H9 (cell line): ENCODE data around the gene SLC14A1. TPM values are rescaled to one million over a fixed set of nuclear protein-coding genes. Genes with fewer than 3 reads are reported as not detected.

Experiments used
- DNase-seq: peaks from one replicate; pipeline ENCODE4 v3.0.0-alpha.2; 2017
- H2AFZ ChIP-seq: one replicate; pipeline ENCODE4 v1.6.1; 2013; ENCODE audit warnings: mild to moderate bottlenecking, low read length, control low read depth, moderate library complexity
- H2AK5ac ChIP-seq: 2 replicates; pipeline ENCODE4 v1.6.1; 2013; ENCODE audit warnings: low read length, control low read depth, mixed read lengths; ENCODE audit not compliant: insufficient read length
- H2BK120ac ChIP-seq: one replicate; pipeline ENCODE4 v1.6.1; 2013; ENCODE audit warnings: low read depth, mild to moderate bottlenecking, low read length, control low read depth, inconsistent platforms; ENCODE audit not compliant: poor library complexity, severe bottlenecking
- H2BK12ac ChIP-seq: 2 replicates; pipeline ENCODE4 v1.6.1; 2013; ENCODE audit warnings: low read length, control low read depth, mixed read lengths, low read depth; ENCODE audit not compliant: insufficient read length
- H2BK15ac ChIP-seq: 2 replicates; pipeline ENCODE4 v1.6.1; 2013; ENCODE audit warnings: low read depth, low read length, control low read depth
- H2BK20ac ChIP-seq: one replicate; pipeline ENCODE4 v1.6.1; 2013; ENCODE audit warnings: low read depth, mild to moderate bottlenecking, low read length, control low read depth, inconsistent platforms; ENCODE audit not compliant: poor library complexity, severe bottlenecking
- H2BK5ac ChIP-seq: 2 replicates; pipeline ENCODE4 v1.6.1; 2013; ENCODE audit warnings: low read length, control low read depth, mixed read lengths; ENCODE audit not compliant: insufficient read length
- H3K14ac ChIP-seq: 2 replicates; pipeline ENCODE4 v1.6.1; 2013; ENCODE audit warnings: low read length, control low read depth; ENCODE audit not compliant: insufficient read depth
- H3K18ac ChIP-seq: 2 replicates; pipeline ENCODE4 v1.6.1; 2013; ENCODE audit warnings: low read depth, mild to moderate bottlenecking, mixed read lengths, low read length, control low read depth; ENCODE audit not compliant: insufficient read length
- H3K23ac ChIP-seq: 2 replicates; pipeline ENCODE4 v1.6.1; 2013; ENCODE audit warnings: low read length, control low read depth, mixed read lengths, low read depth; ENCODE audit not compliant: insufficient read length
- H3K23me2 ChIP-seq: 2 replicates; pipeline ENCODE4 v1.6.1; 2013; ENCODE audit warnings: low read depth, mild to moderate bottlenecking, mixed read lengths, low read length, control low read depth; ENCODE audit not compliant: insufficient read length, poor library complexity, severe bottlenecking
- H3K27ac ChIP-seq: 2 replicates; pipeline ENCODE4 v1.5.1; 2013; ENCODE audit warnings: low read length, control low read depth, mixed read lengths, low read depth; ENCODE audit not compliant: insufficient read length
- H3K27me3 ChIP-seq: 2 replicates; pipeline ENCODE4 v1.6.1; 2013; ENCODE audit warnings: low read length, control low read depth, inconsistent platforms; ENCODE audit not compliant: insufficient read depth
- H3K4ac ChIP-seq: 2 replicates; pipeline ENCODE4 v1.6.1; 2013; ENCODE audit warnings: low read depth, mild to moderate bottlenecking, control low read depth, inconsistent platforms, low read length, moderate library complexity
- H3K4me1 ChIP-seq: 2 replicates; pipeline ENCODE4 v1.6.1; 2013; ENCODE audit warnings: low read length, control low read depth, inconsistent platforms; ENCODE audit not compliant: insufficient read depth
- H3K4me2 ChIP-seq: 2 replicates; pipeline ENCODE4 v1.6.1; 2013; ENCODE audit warnings: low read length, control low read depth, mixed read lengths; ENCODE audit not compliant: insufficient read length, insufficient read depth
- H3K56ac ChIP-seq: 2 replicates; pipeline ENCODE4 v1.6.1; 2013; ENCODE audit warnings: low read depth, mild to moderate bottlenecking, mixed read lengths, low read length, control low read depth; ENCODE audit not compliant: insufficient read length
- H3K79me1 ChIP-seq: 2 replicates; pipeline ENCODE4 v1.6.1; 2013; ENCODE audit warnings: low read depth, mild to moderate bottlenecking, moderate library complexity, low read length, control low read depth, inconsistent platforms; ENCODE audit not compliant: insufficient read depth, poor library complexity, severe bottlenecking
- H3K79me2 ChIP-seq: 2 replicates; pipeline ENCODE4 v1.6.1; 2013; ENCODE audit warnings: low read length, control low read depth, inconsistent platforms; ENCODE audit not compliant: insufficient read depth
- H3K9ac ChIP-seq: 2 replicates; pipeline ENCODE4 v1.6.1; 2013; ENCODE audit warnings: low read length, control low read depth, mixed read lengths; ENCODE audit not compliant: insufficient read length; ENCODE audit errors: extremely low read depth
- H3K9me3 ChIP-seq: one replicate; pipeline ENCODE4 v1.6.1; 2013; ENCODE audit warnings: low read depth, low read length, inconsistent platforms; ENCODE audit not compliant: control insufficient read depth
- H3T11ph ChIP-seq: one replicate; pipeline ENCODE4 v1.6.1; 2013; ENCODE audit warnings: mild to moderate bottlenecking, low read length, control low read depth, inconsistent platforms
- H4K20me1 ChIP-seq: one replicate; pipeline ENCODE4 v1.6.1; 2013; ENCODE audit not compliant: control insufficient read depth, insufficient read length, insufficient read depth
- H4K5ac ChIP-seq: 2 replicates; pipeline ENCODE4 v1.6.1; 2013; ENCODE audit warnings: low read depth, mild to moderate bottlenecking, mixed read lengths, low read length, control low read depth; ENCODE audit not compliant: insufficient read length
- H4K8ac ChIP-seq: replicated peaks from 2 replicates; pipeline ENCODE4 v1.6.1; 2013; ENCODE audit warnings: low read length, control low read depth, mixed read lengths, low read depth; ENCODE audit not compliant: insufficient read length
- H4K91ac ChIP-seq: 2 replicates; pipeline ENCODE4 v1.6.1; 2013; ENCODE audit warnings: low read depth, mild to moderate bottlenecking, moderate library complexity, mixed read lengths, low read length, control low read depth; ENCODE audit not compliant: insufficient read length
- H3K27ac Mint-ChIP-seq, 3 experiments: 2 replicates in 2 of 3; 3 replicates in 1 of 3; pipeline ENCODE4 v1.8.0; 2020 to 2021; ENCODE audit warnings: mixed read lengths in 3 of 3, mild to moderate bottlenecking in 1 of 3, moderate library complexity in 1 of 3
- H3K27me3 Mint-ChIP-seq: 2 replicates; pipeline ENCODE4 v1.8.0; 2021; ENCODE audit warnings: low read depth, mild to moderate bottlenecking, moderate library complexity, mixed read lengths
- H3K36me3 Mint-ChIP-seq, 3 experiments: 2 replicates in 2 of 3; 3 replicates in 1 of 3; pipeline ENCODE4 v1.8.0; 2020 to 2021; ENCODE audit warnings: low read depth in 3 of 3, mixed read lengths in 3 of 3; ENCODE audit not compliant: insufficient read depth in 1 of 3
- H3K4me1 Mint-ChIP-seq, 2 experiments: 2 replicates each; pipeline ENCODE4 v1.8.0; 2020; ENCODE audit warnings: mixed read lengths in 2 of 2
- H3K4me3 Mint-ChIP-seq, 2 experiments: 2 replicates in 1 of 2; 3 replicates in 1 of 2; pipeline ENCODE4 v1.8.0; 2020 to 2021; ENCODE audit warnings: mild to moderate bottlenecking in 2 of 2, mixed read lengths in 2 of 2, moderate library complexity in 1 of 2
- H3K9me3 Mint-ChIP-seq, 2 experiments: 2 replicates in 1 of 2; 3 replicates in 1 of 2; pipeline ENCODE4 v1.8.0; 2020; ENCODE audit warnings: mild to moderate bottlenecking in 2 of 2, mixed read lengths in 2 of 2, moderate library complexity in 1 of 2
- CTCF ChIP-seq: fragments of 200-600 bp; sonication (generic); conservative IDR thresholded peaks from 3 replicates; pipeline ENCODE4 v1.8.0; 2021; ENCODE audit warnings: antibody characterized with exemption, mild to moderate bottlenecking
- WGBS: extraction: QIAGEN DNeasy Blood & Tissue Kit; methylation state at CpG from one replicate; pipeline ENCODE4 v1.1.7; 2013; ENCODE audit warnings: missing lambda C conversion rate, low lambda C conversion rate, mixed read lengths; ENCODE audit not compliant: insufficient read length; ENCODE audit errors: extremely low coverage; 5-methylcytosine and 5-hydroxymethylcytosine counted together
- total RNA-seq: library from RNA; stranded (reverse); gene quantifications from 2 replicates; pipeline ENCODE4 v1.2.1, GENCODE V29; 2021

The SLC14A1 gene
- total RNA-seq, 1 experiment from 2014 or later = not detected

DNA sequence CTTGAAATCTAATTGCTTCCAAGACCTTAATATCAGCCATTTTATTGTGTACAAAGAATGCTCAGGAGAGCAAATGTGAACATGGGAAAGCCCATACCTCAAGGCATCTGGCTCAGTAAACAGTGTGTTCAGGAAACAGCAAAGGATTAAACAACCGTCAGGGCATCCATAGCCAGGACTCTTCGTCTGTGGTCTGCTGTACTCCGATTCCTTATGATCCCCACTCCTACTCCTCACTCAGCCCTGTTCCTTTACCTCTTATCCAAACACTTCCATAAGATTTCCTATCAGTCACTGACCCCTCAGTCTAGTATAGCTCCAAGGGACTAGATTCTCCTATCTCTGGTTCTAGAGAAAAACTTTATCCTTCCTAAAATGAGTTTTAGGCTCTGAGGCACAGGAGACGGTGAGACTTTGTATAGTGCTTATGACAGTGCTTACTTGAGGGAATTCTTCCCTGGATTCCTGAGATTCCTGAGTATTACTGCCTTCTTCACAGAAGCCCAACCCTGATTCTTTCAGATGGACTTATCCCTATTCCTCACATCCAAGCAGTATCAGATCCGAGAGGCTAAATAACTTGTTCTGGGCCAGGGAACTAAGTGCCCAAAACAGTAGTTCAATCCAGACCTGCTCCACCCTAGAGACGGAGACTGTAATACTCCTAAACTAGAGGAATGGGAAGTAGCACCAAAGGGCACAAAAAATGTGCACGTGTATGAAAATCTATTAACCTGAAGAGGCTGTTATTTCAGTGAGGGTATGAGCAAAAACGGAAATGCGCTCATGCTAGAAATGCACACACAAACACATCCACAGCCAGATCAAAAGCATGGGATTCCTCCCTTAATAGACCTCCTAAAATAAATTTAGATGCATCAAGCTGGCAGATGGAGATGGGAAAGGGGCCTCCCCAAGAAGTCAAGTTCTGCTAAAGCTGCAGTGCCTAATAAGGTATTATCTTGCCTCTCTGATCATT lies 59.4 kb downstream of the SLC14A1 start:
- Mint-ChIP-seq H3K36me3 (0 out of 7 replicates have a peak, but pooled peaks cover 0 to 2% (median 0%) of the 10 kb centered on the region in 3 experiments), H3K27ac (peak overlapping the region; percentile 48 to 77 (median 73); a peak in 5 of 7 replicates), H3K4me1 (peaks cover 13 to 18% of the 10 kb centered on the region in 2 experiments), H3K27me3 (no peaks in the 10 kb centered on the region; the same call in none of the 2 replicates), H3K9me3 (peaks cover 0 to 2% of the 10 kb centered on the region in 2 experiments; a peak in 1 of 5 replicates), H3K4me3 (no peak overlapping the region)
- Histone ChIP-seq H3K4me2 (no peak overlapping the region), H2AFZ (no peak overlapping the region), H3K56ac (no peak overlapping the region), H3K14ac (no peak overlapping the region), H2BK12ac (no peak overlapping the region), H2BK20ac (no peak overlapping the region), H3K23me2 (no peaks in the 10 kb centered on the region), H3T11ph (no peak overlapping the region), H2BK5ac (no peak overlapping the region), H2BK120ac (no peak overlapping the region), H3K9ac (no peak overlapping the region), H3K79me2 (no peaks in the 10 kb centered on the region), H3K27ac (no peak overlapping the region), H4K5ac (no peak overlapping the region), H3K79me1 (no peaks in the 10 kb centered on the region), H4K8ac (no peak overlapping the region), H4K20me1 (no peaks in the 10 kb centered on the region), H3K23ac (no peak overlapping the region), H3K9me3 (no peaks in the 10 kb centered on the region), H3K27me3 (no peaks in the 10 kb centered on the region), H3K4me1 (peaks cover 6% of the 10 kb centered on the region; the same call in 1 of the 2 replicates), H3K18ac (no peak overlapping the region), H4K91ac (no peak overlapping the region), H2BK15ac (no peak overlapping the region), H2AK5ac (no peak overlapping the region), H3K4ac (no peak overlapping the region)
- DNase-seq = no peak
- no CpG with 5 or more reads among the region's 9 CpGs for WGBS
- no peak for TF ChIP-seq CTCF
